NCI-H510A (cell line): ENCODE measurements around the gene SAXO1.

Source experiments
- DNase-seq: peaks from one replicate; lab custom pipeline; 2025; lab: John Stamatoyannopoulos, UW

The SAXO1 gene

GRCh38 chr9:18910916-18911315 lies 122.1 kb downstream of the SAXO1 start:
- peak; percentile 83 for DNase-seq

GRCh38 chr9:18910435-18910834 lies 122.6 kb downstream of the SAXO1 start:
- DNase-seq, result no peak

GRCh38 chr9:18909140-18910018 lies 123.6 kb downstream of the SAXO1 start:
- DNase-seq, result no peak

GRCh38 chr9:18907927-18908625 lies 124.9 kb downstream of the SAXO1 start:
- no peak for DNase-seq

GRCh38 chr9:18906656-18907395 lies 126.2 kb downstream of the SAXO1 start:
- no peak for DNase-seq

GRCh38 chr9:18905883-18906629 lies 127.0 kb downstream of the SAXO1 start:
- no peak for DNase-seq

- no peak for DNase-seq
Measured at GRCh38 chr9:18905028-18905882, 127.8 kb downstream of the SAXO1 start.

- no peak for DNase-seq
Measured at GRCh38 chr9:18903450-18903849, 129.6 kb downstream of the SAXO1 start.

GRCh38 chr9:18896531-18897179 lies 136.4 kb downstream of the SAXO1 start:
- DNase-seq, result no peak

- no peak for DNase-seq
Measured at GRCh38 chr9:18896004-18896403, 137.0 kb downstream of the SAXO1 start.

- no peak for DNase-seq
Measured at GRCh38 chr9:18893491-18893890, 139.5 kb downstream of the SAXO1 start.

- DNase-seq, result peak; percentile 49
Measured at GRCh38 chr9:18893046-18893445, 140.0 kb downstream of the SAXO1 start.

GRCh38 chr9:18891946-18892670 lies 140.9 kb downstream of the SAXO1 start:
- no peak for DNase-seq

- no peak for DNase-seq
Measured at GRCh38 chr9:18890372-18890771, 142.6 kb downstream of the SAXO1 start.

- DNase-seq, result no peak
Measured at GRCh38 chr9:18889550-18889949, 143.5 kb downstream of the SAXO1 start.

- no peak for DNase-seq
Measured at GRCh38 chr9:18888290-18888689, 144.7 kb downstream of the SAXO1 start.

GRCh38 chr9:18887546-18887945 lies 145.5 kb downstream of the SAXO1 start:
- DNase-seq, result no peak

- no peak for DNase-seq
Measured at GRCh38 chr9:18881758-18882157, 151.3 kb downstream of the SAXO1 start.

GRCh38 chr9:18877984-18878383 lies 155.0 kb downstream of the SAXO1 start:
- no peak for DNase-seq
